Smooth muscle cell of trachea (primary cell): ENCODE results near the gene RGP1. TPM values are rescaled to one million over a fixed set of nuclear protein-coding genes. Genes with fewer than 3 reads are reported as not detected.

Experiments
- total RNA-seq: library from RNA; depleted of rRNA; stranded (reverse); fragments of >200 nt; gene quantifications from 2 replicates; pipeline ENCODE4 v1.2.1, GENCODE V29; 2014

Gene RGP1, protein sequence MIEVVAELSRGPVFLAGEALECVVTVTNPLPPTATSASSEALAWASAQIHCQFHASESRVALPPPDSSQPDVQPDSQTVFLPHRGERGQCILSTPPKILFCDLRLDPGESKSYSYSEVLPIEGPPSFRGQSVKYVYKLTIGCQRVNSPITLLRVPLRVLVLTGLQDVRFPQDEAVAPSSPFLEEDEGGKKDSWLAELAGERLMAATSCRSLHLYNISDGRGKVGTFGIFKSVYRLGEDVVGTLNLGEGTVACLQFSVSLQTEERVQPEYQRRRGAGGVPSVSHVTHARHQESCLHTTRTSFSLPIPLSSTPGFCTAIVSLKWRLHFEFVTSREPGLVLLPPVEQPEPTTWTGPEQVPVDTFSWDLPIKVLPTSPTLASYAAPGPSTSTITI
- 13.4 and 17.2 TPM in 2 replicates for total RNA-seq

DNA sequence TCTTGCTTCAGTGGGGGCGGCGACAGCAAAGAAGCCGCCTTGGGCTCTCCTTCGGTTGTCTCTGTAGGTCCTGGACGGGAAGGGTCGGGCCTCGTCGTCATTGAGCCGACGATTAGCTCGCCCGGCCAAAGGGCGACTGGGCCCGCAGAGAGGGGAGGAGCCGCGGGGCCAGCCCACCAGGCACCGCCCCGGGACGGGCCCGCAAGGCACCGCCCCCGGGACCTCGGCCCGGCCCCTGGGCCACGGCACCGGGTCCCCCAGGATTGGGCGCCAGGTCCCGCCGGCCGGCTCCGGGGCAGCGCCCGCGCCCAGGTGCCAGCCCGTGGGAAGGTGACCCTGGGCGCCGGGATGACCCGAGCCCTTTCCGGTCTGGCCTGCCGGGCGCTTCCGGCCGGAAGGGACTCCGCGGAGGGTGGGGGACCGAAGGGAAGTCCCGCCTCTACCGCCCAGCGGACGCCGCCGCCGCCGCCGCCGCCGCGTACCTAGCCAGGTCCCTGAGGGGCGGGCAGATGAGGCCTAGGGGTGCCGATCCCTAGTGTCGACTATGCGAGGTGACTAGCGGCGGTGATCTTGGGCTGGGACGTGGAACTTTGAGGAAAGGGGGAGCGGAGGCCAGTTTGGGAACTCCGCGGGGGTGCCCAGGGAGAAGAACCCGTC is at the start of gene RGP1, which contains the start of gene GBA2:
RGP1 (plus strand) TSS at position 430 of the 657 bp plus-strand sequence. CDS start 469 bp downstream, outside the sequence.
GBA2 (minus strand) TSS at position 371 of the 657 bp plus-strand sequence. CDS start 524 bp downstream, outside the sequence.

DNA sequence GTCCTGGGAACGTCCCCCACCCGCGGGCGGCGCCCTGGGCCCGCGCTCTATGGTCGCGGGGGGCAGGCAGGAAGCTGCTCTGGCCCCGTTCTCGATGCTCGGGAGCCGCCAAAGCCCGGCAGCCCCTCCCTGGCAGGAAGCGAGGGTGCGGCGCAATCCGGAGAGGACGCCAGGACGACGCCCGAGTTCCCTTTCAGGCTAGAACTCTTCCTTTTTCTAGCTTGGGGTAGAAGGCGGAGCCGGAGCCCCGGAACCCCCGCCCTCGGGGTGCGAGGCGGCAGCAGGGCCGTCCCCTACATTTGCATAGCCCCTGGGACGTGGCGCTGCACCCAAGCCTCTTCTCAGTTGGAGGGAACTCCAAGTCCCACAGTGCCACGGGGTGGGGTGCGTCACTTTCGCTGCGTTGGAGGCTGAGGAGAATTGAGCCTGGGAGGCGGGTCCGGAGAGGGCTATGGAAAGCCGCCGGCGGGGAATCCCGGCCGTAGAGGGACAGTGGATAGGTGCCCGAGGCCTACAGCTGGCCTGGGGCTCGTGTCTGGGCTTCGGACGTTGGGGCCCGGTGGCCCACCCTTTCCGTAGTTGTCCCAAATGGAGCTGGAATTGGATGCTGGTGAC is 16.8 kb upstream of the RGP1 start, which contains the start of the genes CREB3 and TLN1:
CREB3 (plus strand) TSS at position 482 of the 615 bp plus-strand sequence; CDS start at position 589, 107 bp downstream.
TLN1 (minus strand) TSS at position 11 of the 615 bp plus-strand sequence. CDS start 6,501 bp downstream, outside the sequence.

DNA sequence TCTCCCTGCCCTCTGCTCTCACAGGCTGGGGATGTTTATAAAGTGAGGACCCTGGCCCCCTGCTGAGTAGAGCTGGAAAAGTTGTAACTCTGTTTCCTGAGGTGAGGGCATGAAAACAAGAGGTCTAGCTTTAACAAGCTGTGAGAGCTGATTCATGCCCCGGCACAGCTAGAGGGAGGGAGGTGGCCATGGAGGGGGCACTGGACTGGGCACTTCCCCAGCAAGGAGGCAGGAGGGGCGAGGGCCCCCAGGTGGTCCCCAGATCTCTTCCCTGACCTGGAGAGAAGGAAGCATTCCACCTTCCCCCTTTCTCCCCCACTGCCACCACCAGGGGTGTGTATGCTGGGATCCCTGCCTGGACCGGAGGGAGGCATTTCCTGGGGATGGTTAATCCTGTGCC is 5.2 kb downstream of the RGP1 start, which contains the start of gene MSMP:
MSMP (minus strand) TSS at position 13 of the 400 bp plus-strand sequence. CDS start 147 bp downstream, outside the sequence.

DNA sequence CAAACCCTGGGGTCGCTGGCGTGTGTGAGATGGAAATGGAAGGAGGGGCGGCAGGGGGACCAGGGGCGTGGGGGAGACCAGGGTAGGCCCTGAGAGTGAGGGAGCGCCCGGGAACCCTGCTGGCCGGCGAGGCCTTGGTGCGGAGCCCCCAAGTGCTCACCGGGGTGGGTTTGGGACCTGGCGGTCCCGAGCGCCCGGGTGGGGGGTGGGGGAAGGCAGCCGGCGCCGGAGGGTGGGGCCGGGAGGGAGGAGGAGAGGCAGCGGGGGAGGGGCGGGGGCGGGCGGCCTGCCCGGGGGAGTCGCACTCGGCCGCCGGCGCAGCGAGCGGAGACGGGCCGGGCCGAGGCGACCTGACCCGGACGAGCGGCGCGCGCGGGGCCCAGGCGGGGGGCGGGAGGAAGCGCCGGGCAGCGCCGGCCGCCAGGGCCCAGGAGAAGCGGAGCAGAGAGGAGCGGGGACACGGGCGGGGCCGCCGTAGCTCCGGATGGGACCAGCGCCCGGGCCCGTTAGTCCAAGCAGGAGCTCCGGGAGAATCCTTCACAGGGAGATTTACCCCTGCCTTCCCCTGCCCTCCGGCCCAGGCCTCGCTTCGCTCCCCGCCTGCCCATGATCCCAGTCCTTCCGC is 42.3 kb downstream of the RGP1 start, which contains the start of gene NPR2:
NPR2 (plus strand) TSS at position 295 of the 625 bp plus-strand sequence. CDS start 818 bp downstream, outside the sequence.

Other genes with a start within 250 kb of the RGP1 start
- 7.3 and 15.7 TPM in 2 replicates for gene TESK1, start 144.0 kb upstream of the RGP1 start, total RNA-seq
- gene CD72, start 130.9 kb upstream of the RGP1 start, total RNA-seq = 2.0 and 3.5 TPM in 2 replicates
- 0.29 TPM in 1 of 2 replicates, not detected in the other for gene SIT1, start 98.4 kb upstream of the RGP1 start, total RNA-seq
- 6,137 and 10,606 TPM in 2 replicates for gene RMRP, start 91.3 kb upstream of the RGP1 start, total RNA-seq
- 12.4 and 19.8 TPM in 2 replicates for gene CCDC107, start 91.0 kb upstream of the RGP1 start, total RNA-seq
- gene ARHGEF39, start 84.1 kb upstream of the RGP1 start, total RNA-seq = 0.50 and 2.9 TPM in 2 replicates
- gene CA9, start 75.4 kb upstream of the RGP1 start, total RNA-seq = 2.3 and 5.8 TPM in 2 replicates
- 880 and 967 TPM in 2 replicates for gene TPM2, start 59.4 kb upstream of the RGP1 start, total RNA-seq
- 445 and 453 TPM in 2 replicates for gene TLN1, start 17.1 kb upstream of the RGP1 start, total RNA-seq
- 71.4 and 79.2 TPM in 2 replicates for gene CREB3, start 16.6 kb upstream of the RGP1 start, total RNA-seq
- 17.5 and 20.1 TPM in 2 replicates for gene GBA2, start 59 bp upstream of the RGP1 start, total RNA-seq
- 1.2 TPM in 1 of 2 replicates, not detected in the other for gene MSMP, start 5.0 kb downstream of the RGP1 start, total RNA-seq
- 48.6 and 54.3 TPM in 2 replicates for gene NPR2, start 42.3 kb downstream of the RGP1 start, total RNA-seq
- gene SPAG8, start 63.0 kb downstream of the RGP1 start, total RNA-seq = 0.99 and 1.5 TPM in 2 replicates
- 12.1 and 30.5 TPM in 2 replicates for gene HINT2, start 65.8 kb downstream of the RGP1 start, total RNA-seq
- not detected in 2 replicates for gene FAM221B, start 79.4 kb downstream of the RGP1 start, total RNA-seq
- gene TMEM8B, start 79.9 kb downstream of the RGP1 start, total RNA-seq = 6.5 and 7.4 TPM in 2 replicates
- gene OR13J1, start 121.1 kb downstream of the RGP1 start, total RNA-seq = not detected in 2 replicates
- gene HRCT1, start 156.9 kb downstream of the RGP1 start, total RNA-seq = 0.15 and 0.83 TPM in 2 replicates
- gene SPAAR, start 160.2 kb downstream of the RGP1 start, total RNA-seq = under 0.01 TPM in 1 of 2 replicates, not detected in the other
- not detected in 2 replicates for gene OR2S2, start 208.9 kb downstream of the RGP1 start, total RNA-seq